ENCODE results near the gene DIABLO.
A peak's percentile ranks its signal among the peaks of the same experiment; 100 is the strongest.
"Not testable (repeated sequence)": the region's sequence is repeated elsewhere in the genome, so short reads cannot be mapped to it uniquely, and the experiment has no call there.

Gene DIABLO

DNA sequence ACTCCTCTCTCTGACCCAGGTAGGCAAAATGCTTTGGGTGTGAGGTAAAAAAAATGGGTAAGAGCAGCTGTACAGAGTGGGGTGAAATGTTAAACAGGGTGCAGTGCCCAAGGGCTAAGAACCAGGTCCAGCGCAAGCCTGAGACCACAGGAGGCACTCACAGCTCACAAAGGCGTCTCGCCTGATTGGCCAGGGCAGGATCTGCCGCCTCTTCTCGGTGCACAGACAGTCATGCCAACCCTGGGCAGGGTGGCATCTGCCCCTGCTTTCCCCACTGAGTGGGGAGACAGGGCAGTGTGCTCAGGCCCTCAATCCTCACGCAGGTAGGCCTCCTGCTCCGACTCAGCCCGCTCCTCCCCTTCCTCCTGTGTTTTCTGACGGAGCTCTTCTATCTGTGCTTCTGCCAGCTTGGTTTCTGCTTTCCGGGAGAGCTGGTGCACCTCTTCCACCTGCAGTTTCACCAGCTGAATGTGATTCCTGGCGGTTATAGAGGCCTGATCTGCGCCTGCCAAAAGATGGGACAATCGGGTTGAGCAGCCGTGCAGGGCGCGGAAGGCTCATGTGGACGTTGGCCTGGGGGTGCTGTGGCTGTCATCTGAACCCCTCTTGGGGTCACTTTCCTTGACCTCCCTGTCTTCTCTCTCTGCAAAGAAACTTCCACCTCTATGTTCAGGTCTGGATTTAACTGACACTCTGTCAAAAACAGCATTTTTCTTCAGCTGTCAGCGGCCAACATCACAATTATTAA is 17.6 kb downstream of the DIABLO start:
- no peak for DNase-seq (ENCODE audit: low spot score)

DNA sequence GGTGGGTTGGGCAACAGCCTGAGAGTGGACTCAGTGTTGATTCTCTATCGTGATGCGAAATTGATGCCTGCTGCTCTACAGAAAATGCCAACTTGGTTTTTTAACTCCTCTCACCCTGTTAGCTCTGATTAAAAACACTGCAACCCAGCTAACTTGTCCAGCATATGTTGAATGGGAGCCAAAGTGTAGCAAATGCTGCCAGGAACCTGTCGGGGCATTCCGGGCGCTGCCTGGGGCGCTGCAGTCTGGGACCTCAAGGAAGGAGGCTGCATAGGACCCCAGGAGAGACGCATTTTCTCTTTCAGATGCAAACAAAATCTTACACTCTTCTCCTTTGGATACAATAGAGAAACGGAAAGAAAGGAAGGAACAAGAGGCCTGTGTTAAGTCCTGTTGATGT is 18.5 kb downstream of the DIABLO start:
- no peak for DNase-seq (ENCODE audit: low spot score)

DNA sequence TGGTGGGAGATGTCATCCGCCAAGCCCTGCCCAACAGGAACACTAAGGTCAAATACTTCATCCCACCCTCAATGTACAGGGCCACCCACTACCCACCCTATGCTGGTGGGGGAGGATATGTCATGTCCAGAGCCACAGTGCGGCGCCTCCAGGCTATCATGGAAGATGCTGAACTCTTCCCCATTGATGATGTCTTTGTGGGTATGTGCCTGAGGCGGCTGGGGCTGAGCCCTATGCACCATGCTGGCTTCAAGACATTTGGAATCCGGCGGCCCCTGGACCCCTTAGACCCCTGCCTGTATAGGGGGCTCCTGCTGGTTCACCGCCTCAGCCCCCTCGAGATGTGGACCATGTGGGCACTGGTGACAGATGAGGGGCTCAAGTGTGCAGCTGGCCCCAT is 18.9 kb downstream of the DIABLO start:
- no peak for DNase-seq (ENCODE audit: low spot score)

DNA sequence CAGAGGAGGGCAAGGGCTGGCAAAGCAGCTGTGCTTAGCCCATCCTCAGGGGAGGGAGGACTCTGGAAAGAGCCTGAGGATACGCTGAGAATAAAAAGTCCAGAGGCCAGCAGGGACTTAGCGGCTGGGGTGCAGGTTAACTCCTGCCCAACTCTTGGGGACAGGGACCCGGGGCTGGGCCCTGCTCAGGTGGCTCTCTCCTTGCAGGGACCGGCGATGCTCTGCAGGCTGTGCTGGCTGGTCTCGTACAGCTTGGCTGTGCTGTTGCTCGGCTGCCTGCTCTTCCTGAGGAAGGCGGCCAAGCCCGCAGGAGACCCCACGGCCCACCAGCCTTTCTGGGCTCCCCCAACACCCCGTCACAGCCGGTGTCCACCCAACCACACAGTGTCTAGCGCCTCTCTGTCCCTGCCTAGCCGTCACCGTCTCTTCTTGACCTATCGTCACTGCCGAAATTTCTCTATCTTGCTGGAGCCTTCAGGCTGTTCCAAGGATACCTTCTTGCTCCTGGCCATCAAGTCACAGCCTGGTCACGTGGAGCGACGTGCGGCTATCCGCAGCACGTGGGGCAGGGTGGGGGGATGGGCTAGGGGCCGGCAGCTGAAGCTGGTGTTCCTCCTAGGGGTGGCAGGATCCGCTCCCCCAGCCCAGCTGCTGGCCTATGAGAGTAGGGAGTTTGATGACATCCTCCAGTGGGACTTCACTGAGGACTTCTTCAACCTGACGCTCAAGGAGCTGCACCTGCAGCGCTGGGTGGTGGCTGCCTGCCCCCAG is 19.6 kb downstream of the DIABLO start:
- no peak for DNase-seq (ENCODE audit: low spot score)

DNA sequence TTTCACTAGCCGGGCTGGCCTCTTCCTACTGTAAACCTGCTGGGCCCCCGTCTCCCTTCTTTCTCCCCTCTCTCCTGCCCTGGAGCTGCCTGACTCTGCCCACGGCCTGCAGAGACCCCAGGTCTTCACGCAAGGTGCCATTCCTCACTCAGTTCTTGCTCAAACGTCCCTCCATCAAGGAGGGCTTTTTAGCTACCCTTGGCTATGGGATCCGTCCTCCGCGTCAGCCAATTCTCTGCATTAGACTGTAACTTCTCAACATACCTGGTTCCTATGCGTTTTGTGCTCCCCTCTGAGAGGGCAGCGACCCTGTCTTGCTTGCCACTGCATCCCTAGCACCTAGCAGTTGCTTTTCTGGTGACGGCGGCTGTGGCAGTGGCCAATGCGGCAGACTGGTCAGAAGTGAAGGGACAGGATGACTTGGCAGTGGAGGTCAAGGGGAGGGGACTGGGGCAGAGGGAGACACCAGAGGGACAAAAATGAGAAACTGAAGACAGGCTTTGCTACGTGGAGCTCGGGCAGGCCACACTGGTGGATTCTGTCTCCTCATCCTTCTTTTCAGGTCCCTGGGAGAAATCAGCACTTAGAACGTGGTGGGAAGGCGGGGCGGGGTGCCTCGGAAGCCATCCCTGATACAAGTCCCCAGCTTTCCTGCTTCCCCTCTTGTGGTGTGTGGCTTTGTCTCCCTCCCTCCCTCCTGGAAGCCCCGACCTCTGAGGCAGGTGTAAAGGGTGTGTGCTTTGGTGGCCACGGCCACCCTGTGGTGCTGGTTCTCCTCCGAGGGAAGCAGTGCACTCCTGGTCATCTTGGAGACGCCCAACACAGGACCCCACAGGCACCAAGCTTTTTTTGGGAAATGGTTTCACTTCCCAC is 20.6 kb downstream of the DIABLO start:
- DNase-seq (ENCODE audit: low spot score) = no peak

DNA sequence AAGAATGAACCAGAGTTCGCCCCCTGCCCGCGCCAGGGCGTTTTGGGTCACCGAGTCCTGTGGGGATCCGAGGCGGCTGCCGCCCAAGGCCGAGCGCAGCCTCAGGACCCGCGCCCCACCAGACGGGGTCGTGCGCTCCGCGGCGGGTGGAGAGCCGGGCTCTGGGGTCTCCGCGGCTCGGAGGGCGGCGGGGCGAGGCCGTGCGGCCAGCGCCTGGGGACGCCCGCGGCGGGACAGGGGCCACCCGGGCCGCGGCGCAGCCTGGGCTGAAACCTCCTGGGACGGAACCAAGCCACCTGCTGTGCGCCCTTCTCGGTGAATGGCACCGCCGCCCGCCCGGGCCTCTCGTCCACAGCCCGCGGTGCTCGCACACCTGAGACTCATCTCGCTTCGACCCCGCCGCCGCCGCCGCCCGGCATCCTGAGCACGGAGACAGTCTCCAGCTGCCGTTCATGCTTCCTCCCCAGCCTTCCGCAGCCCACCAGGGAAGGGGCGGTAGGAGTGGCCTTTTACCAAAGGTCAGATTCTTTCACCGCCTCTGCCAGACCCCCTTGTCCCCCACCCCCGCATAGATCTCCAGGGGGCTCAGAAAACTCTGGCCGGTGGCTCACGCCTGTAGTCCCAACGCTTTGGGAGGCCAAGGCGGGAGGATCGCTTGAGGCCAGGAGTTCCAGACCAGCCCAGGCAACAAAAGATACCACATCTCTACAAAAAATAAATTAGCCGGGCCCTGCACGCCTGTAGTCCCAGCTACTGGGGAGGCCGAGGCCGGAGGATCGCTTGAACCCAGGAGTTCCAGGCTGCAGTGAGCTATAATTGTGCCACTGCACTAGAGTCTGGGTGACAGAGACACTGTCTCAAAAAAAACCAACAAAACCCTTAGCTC is 21.4 kb downstream of the DIABLO start:
- no peak for DNase-seq (ENCODE audit: low spot score)

DNA sequence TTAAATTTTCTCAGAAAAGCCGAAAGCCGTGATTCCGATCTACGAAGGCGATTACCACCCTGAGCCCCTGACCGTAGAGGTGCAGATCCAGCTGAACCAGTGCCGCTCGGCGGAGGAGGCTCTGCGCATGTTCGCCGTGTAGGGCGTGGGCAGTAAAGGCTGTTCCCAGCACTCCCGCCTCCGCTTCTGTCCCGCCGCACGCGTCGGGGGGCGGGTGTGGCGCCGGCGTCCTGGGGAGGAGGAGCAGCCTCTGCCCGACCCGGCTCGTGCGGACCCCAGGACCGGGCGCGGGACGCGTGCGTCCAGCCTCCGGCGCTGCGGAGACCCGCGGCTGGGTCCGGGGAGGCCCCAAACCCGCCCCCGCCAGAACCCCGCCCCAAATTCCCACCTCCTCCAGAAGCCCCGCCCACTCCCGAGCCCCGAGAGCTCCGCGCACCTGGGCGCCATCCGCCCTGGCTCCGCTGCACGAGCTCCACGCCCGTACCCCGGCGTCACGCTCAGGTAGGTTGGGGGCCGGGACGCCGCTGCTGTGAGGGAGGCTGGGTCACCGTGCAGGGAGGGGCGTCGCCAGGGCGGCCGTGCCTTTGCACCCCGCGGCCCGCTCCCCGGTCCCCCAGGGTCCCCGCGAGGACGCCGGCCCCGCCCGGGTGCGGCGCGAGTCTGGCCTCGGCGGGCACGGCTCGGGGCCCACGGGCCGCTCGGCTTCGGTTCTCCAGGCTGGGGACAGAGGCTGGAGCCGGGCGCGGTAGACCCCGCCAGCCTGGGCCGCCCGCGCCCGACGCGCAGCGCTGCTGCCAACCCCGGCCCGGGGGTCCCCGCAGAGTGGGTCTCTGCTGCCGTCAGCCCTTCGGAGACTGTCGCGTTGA is 22.3 kb downstream of the DIABLO start, which contains the start of gene B3GNT4:
TSS of gene B3GNT4 (plus strand) at position 409 of the 866 bp plus-strand sequence. CDS start 910 bp downstream, outside the sequence.
- DNase-seq (ENCODE audit: low spot score) = no peak

DNA sequence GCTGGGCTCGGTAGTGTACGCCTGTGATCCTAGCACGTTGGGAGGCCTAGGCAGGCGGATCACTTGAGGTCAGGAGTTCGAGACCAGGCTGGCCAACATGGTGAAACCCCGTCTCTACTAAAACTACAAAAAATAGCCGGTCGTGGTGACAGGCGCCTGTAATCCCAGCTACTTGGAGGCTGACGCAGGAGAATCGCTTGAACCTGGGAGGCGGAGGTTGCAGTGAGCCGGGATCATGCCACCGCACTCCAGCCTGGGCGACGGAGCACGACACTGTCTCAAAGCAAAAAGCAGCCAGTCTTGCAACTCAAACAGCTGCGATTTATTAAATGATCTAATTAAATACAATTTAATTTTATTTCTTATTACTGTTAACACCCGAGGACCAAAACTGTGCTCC is 23.0 kb downstream of the DIABLO start:
- DNase-seq (ENCODE audit: low spot score) = not testable (repeated sequence)

DNA sequence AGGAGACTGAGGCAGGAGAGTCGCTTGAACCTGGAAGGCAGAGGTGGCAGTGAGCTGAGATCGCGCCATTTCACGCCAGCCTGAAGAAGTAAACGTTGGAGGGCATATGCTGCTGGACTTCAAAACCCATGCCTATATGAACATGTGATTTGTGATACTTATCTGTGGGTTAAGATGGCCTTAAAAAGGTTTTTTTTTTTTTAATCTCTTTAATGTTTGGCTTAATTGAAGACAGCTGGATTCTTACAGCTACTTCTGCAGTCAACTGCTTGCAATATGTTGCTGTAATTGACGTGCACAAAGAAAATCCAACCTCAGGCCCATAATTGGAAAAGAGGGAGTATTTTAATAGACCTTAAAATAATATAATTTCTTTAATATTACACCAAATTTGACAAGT is 23.8 kb downstream of the DIABLO start:
- no peak for DNase-seq (ENCODE audit: low spot score)

DNA sequence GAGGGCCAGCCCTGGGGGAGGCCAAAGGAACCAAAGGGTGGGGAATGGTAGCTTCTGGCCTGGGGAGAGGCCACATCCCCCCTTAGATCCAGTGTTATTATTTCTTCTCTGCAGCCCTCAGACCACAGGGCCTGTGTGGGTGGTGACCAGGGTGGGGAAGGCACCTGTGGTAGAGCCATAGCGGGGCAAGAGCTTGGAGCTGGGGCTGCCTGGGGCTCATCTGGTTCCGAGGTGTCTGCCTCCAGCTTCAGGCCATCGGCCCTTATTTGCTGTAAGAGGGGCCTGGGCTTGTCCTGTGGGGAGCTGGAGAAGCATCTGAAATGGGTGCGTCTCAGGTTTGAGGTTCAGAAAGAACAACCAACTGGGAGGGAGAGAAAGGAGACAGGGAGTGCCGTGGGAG is 24.5 kb downstream of the DIABLO start:
- no peak for DNase-seq (ENCODE audit: low spot score)

DNA sequence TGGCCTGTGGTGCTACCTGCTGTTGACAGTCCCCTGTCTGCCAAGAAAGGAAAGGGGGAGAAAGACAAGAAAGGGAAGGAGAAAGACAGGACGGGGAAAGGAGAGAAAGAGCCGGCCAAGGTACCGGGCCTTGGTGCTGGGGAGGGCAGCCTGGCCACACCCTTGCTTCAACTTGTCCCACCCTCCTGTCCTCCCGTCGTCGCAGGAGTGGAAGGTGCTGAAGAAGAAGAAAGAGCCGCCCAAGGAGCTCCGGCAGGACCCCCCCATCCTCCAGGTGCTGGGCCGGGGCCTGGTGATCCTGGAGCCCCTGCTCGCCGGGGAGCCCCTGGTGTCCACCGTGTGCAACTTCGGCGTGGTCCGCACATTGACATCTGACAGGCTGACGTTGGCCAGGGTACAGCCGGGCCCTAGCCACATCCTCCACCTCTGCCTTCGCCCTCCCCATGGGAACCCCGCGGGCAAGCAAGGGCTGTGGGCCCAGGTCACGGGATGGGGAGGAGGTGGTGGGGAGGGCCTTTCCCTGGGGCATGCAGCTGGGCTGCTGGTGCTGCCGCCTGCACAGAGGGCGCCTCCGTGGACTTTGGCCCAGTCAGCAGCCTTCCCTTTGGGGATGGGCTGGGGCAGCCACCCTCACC is 25.2 kb downstream of the DIABLO start:
- DNase-seq (ENCODE audit: low spot score) = no peak

DNA sequence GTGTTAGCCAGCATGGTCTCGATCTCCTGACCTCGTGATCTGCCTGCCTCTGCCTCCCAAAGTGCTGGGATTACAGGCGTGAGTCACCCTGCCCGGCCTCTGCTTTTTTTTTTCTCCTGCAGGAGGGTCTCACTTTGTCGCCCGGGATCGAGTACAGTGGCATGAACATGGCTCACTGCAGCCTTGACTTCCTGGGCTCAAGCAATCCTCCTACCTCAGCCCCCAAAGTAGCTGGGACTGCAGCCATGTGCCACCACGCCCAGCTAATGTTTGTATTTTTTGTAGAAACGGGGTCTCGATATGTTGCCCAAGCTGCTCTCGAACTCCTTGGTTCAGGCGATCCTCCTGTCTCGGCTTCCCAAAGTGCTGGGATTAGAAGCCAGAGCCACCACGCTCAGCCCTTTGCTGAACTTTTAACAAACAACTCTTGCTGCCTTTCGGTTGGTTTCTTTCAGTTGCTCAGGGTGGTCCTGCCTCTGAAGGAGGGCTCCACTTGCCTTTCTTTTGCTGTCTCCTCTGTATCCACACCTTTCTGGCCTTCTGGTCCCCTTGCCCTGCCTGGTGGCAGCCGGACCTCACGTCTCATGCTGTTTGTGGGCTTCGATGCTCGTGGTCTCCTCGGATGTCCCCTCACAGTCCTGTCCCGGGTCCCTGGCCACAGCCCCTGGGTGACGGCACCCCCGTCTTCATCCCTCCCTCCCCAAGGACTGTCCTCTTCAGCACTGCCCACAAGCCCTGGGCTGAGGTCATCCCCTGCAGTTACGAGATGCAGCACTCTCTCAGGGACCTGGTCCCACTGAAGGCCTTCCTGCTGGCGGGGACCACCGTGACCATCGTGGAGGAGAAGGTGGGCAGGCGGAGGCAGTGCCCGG is 26.1 kb downstream of the DIABLO start:
- no peak for DNase-seq (ENCODE audit: low spot score)

DNA sequence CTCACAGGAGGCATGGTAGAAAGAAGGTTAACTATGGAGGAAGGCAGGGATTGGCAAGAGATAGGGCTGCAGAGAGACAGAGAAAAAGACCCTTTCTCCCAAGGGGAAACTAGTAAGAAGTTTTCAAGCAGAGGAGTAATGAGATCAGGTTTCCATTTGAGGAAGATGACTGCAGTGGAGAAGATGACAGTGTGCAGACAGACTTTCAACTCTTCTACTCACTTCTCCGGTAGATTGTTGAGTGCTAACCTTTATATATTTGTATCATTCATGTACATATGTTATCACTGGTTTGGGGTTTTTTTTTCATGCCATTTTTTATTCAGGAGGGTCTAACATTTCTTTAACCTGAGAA is 28.3 kb downstream of the DIABLO start:
- no peak for DNase-seq (ENCODE audit: low spot score)

DNA sequence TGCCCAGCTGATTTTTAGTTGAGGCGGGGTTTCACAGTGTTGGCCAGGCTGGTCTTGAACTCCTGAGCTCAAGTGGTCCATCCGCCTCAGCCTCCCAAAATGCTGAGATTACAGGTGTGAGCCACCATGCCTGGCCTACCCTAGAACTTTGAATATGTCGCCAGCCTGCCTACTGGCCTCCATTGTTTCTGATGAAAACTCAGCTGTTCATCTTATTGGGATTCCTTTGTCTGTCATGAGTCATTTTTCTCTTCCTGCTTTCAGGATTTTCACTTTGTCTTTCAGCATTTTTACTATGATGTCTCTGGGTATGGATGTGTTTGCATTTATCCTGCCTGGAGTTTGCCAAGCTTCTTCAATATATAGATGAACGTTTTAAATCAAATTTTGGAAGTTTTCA is 30.4 kb downstream of the DIABLO start:
- DNase-seq (ENCODE audit: low spot score) = no peak

DNA sequence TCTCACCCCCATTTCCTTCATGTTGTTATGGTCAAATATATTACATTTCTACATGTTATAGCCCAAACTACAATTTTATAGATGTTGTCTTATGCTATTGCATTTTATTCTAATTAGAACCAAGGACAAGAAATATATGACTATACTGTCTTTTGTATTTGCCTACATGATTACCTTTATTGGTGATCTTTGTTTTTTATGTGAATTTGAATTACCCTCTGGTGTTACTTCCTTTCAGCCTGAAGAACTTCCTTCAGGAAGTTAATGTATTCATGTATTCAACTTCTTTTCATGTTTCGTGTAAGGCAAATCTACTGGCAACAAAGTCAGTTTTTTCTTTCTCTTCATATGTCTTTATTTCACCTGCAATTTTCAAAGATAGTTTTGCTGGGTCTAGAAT is 31.0 kb downstream of the DIABLO start:
- no peak for DNase-seq (ENCODE audit: low spot score)

DNA sequence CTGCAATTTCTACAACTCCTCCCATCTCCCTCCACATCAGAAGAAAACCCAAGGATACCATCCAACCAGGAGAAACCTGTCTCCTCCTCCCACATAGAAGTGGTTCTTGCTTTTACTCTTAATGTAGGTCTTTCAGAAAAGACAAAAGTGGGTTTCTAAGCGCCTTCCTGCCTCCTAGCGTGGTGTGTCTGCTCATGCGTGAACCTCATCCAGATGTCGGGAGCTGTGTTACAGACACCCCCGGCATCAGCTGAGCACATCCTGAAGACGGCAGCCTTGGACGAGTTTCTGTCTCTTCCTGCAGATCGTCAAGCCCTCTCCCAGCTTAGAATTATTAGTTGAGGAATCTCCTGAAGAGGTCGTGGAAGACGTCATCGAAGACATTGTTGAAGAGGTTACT is 33.4 kb downstream of the DIABLO start:
- no peak for DNase-seq (ENCODE audit: low spot score)

DNA sequence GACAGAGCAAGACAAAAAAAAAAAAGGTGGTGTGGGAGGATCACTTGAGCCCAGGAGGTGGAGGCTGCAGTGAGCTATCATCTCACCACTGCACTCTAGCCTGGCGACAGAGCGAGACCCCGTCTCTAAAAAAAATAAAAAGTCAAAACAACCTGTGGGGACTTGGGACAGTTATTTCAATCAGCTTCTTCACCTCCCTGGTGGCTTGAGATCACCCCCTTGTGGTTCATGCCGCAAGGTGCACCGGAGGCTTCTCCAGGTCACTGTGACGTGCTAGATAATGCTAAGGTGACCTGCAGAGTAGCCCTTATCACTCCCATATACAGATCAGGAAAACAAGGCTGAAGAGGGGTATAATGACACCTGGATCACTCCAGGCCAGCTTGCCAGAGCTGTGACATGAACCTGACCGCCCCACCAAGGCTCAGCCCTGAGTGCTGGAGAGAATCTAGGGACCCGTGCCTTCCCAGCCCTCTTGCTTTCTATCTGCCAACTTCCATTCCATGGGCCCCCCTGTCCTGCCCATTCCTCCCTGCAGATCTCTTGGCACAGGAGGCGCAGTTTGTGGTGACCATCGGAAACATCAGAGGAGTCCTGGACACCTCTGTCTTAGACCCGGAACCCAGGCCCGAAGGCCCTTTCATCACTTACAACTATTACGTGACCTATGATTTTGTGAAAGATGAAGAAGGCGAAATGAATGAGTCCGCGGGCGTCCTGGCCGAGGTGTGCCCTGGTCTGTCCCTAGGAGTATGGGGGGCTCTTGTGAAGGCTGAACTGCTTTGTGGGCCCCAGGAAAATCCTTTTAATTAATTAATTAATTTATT is 34.8 kb downstream of the DIABLO start:
- DNase-seq (ENCODE audit: low spot score) = peak; percentile 41

Measured in pons (tissue), 1 donor.